Gastrocnemius medialis (tissue), 4 donors: Measurements from ENCODE around the gene USH1G. TPM values are rescaled to one million over a fixed set of nuclear protein-coding genes. Genes with fewer than 3 reads are reported as not detected.

Experiments used
- ATAC-seq, 2 donors: fragments of 150-250 bp; one replicate each; pipeline ENCODE4 v1.9.1; 2016
- DNase-seq, 2 donors: peaks; one replicate each; pipeline ENCODE4 v3.0.0-alpha.2; 2019
- H3K27ac ChIP-seq, 4 donors: fragments of 200-600 bp; sonication (generic); 1 replicate in 1 of 4; 2 replicates in 3 of 4; pipeline ENCODE4 v1.5.1; 2016 to 2018; ENCODE audit warnings: mild to moderate bottlenecking in 2 of 4, moderate library complexity in 1 of 4
- H3K27me3 ChIP-seq, 3 donors: fragments of 200-600 bp; sonication (generic) in 2 of 3; 1 replicate in 1 of 3; 2 replicates in 2 of 3; pipeline versions ENCODE4 v1.5.1 to v1.6.0; 2016 to 2019; ENCODE audit warnings: mild to moderate bottlenecking in 1 of 3, moderate library complexity in 1 of 3
- H3K36me3 ChIP-seq, 2 donors: fragments of 200-600 bp; sonication (generic) in 1 of 2; one replicate each; pipeline ENCODE4 v1.5.1; 2017 to 2018
- H3K4me1 ChIP-seq, 2 donors: fragments of 200-600 bp; sonication (generic) in 1 of 2; one replicate each; pipeline ENCODE4 v1.5.1; 2016 to 2017; ENCODE audit warnings: mild to moderate bottlenecking in 2 of 2
- H3K4me3 ChIP-seq, 4 donors: fragments of 200-600 bp; sonication (generic) in 3 of 4; 1 replicate in 1 of 4; 2 replicates in 3 of 4; pipeline ENCODE4 v1.5.1; 2016 to 2019; ENCODE audit warnings: mild to moderate bottlenecking in 2 of 4
- H3K9me3 ChIP-seq, 3 donors: fragments of 200-600 bp; sonication (generic) in 2 of 3; 1 replicate in 1 of 3; 2 replicates in 2 of 3; pipeline ENCODE4 v1.5.1; 2016 to 2019
- CTCF ChIP-seq, 5 experiments: fragments of 450-650 bp in 3 of 5; fragments of 200-600 bp in 2 of 5; sonication (generic) in 2 of 5; IDR thresholded peaks in 4 of 5; conservative IDR thresholded peaks in 1 of 5; 1 replicate in 4 of 5; 2 replicates in 1 of 5; pipeline ENCODE4 v1.5.1; 2016 to 2019; ENCODE audit warnings: antibody characterized with exemption in 5 of 5, mild to moderate bottlenecking in 3 of 5, moderate library complexity in 3 of 5
- POLR2A ChIP-seq, 2 donors: fragments of 450-650 bp; IDR thresholded peaks; one replicate each; pipeline ENCODE4 v1.6.1; 2017; ENCODE audit warnings: antibody characterized with exemption in 2 of 2, mild to moderate bottlenecking in 2 of 2, moderate library complexity in 2 of 2
- in situ Hi-C, 4 donors: fragments of 200-750 bp; cut with MboI; loops; one replicate each; pipeline versions ENCODE4 v1.15.0 to v1.8.0; 2017; ENCODE audit warnings: low sequenced_read_pairs in 4 of 4
- intact Hi-C: fragments of 100-400 bp; cut with DNase I; formaldehyde crosslinking; loops from one replicate; pipeline ENCODE4 v1.15.1; 2023; ENCODE audit warnings: low total_unique reads
- total RNA-seq, 4 donors: library from RNA; depleted of rRNA; stranded (reverse); fragments of >200 nt; gene quantifications; one replicate each; pipeline versions ENCODE4 v1.1.0 to v1.2.3, GENCODE V29; 2016

Gene USH1G
- total RNA-seq, 4 donors from 2014 or later, result not detected

- ATAC-seq, result no peak
- no peaks in the 10 kb centered on the region for H3K27me3 ChIP-seq
Observed at GRCh38 chr17:74960570-74961342, 37.7 kb upstream of the USH1G start.

DNA sequence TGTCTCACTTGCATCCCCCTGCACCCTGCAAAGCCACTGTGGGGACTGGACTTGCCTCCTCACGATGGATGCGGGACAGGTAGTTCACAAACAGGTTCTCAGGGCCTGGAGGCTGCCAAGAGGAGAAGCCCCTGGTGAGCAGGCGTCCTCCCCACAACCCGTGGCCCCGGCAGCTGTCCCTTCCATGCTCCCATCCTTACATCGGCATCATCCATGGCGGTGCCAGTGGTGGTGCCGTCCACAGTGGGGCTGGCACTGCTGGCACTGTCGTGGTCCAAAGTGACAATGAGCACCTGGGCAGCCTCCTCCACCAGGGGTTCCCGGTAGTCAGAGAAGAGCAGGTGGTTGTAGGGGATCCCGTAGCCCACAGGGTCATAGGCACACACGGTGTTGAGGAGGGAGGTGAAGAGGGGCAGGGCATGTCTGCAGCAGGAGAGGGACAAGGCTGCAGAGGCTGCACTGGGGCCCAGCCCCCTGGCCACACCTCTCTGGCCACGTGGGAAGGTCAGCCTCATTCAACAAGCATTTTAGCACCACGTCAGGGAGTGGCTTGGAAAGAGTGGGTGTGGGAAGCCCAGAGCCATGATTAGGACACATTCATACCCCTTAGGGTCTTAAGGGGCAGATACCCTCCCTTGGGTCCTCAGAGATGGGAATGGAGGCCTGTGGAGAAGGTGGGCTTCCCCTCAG lies 36.9 kb upstream of the USH1G start:
- TF ChIP-seq CTCF (IDR thresholded peaks at IDR 0.05 in 4 of 5, conservative IDR thresholded peaks at IDR 0.05 in 1 of 5), result no peak
- intact Hi-C loops, result loop anchor here (5.0 to 10.0 kb wide), 2 partner anchors 168 to 215 kb away; partner anchors contain the start of gene NHERF1
- Histone ChIP-seq H3K9me3 (no peaks in the 10 kb centered on the region), H3K27ac (no peak overlapping the region), H3K4me1 (no peaks in the 10 kb centered on the region), H3K27me3 (no peaks in the 10 kb centered on the region), H3K4me3 (no peak overlapping the region), H3K36me3 (no peaks in the 10 kb centered on the region)
- in situ Hi-C loops, result loop anchor here in 1 of 4 donors (25.0 kb wide), 1 partner anchor 227 kb away; the partner anchor contains the start of gene SUMO2
- no peak for ATAC-seq
- no peak for DNase-seq

More at GRCh38 chr17:74960570-74961342, 37.7 kb upstream of the USH1G start:
- no peak for DNase-seq
- intact Hi-C loops, result loop anchor here (1.0 kb wide), 3 partner anchors 27 to 241 kb away; partner anchors contain the start of gene CDR2L
- Histone ChIP-seq H3K4me1 (no peaks in the 10 kb centered on the region), H3K9me3 (no peaks in the 10 kb centered on the region), H3K27ac (no peak overlapping the region), H3K4me3 (no peak overlapping the region), H3K36me3 (no peaks in the 10 kb centered on the region)
- in situ Hi-C loops, result loop anchor here in 1 of 4 donors (25.0 kb wide), 1 partner anchor 227 kb away; the partner anchor contains the start of gene SUMO2
- TF ChIP-seq POLR2A (IDR thresholded peaks at IDR 0.05), result no peak
- TF ChIP-seq CTCF (IDR thresholded peaks at IDR 0.05 in 4 of 5, conservative IDR thresholded peaks at IDR 0.05 in 1 of 5), result no peak

DNA sequence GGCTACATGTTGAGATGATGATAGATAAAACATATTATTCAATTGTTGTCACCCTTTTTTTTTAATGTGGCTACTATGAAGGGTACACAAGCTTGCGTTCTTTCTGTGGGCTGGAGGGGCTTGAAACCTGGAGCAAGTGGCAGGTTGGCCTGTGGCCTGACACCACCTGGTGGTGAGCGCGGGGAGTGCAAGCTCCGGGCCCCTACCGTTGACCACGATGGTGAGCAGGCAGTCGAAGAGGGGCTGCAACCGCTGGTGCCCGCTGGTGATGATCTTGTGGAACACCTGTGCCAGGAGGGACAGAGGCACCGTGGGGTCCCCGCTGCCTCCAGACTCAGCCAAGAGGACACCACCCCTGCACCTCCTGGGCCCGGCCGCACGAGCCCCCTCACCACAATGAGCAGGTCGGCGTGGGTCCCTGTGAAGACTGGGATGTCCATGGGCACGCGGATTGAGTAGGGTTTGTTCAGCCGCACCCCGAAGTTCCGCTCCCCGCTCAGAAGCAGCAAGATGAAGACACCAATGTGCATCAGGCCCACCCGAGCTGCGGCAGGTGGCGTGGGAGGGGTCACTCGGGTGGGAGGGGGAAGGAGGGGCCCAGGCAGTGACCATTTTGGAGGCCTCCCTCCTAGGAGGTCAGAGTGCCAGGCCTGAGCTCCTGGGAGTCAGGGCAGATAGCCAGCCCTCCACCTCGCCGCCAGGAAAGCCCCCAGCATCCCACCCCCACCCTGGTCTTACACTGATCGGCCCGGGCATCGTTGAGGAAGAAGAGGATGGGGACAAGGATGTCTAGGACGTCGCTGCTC lies 35.1 kb upstream of the USH1G start:
- Histone ChIP-seq H3K9me3 (no peaks in the 10 kb centered on the region), H3K27ac (no peak overlapping the region), H3K36me3 (no peaks in the 10 kb centered on the region), H3K27me3 (no peaks in the 10 kb centered on the region), H3K4me3 (no peak overlapping the region), H3K4me1 (no peaks in the 10 kb centered on the region)
- DNase-seq (peak; percentile 39 to 45), ATAC-seq (peak in 1 of 2 donors; percentile 44)
- TF ChIP-seq POLR2A (IDR thresholded peaks at IDR 0.05) (no peak), CTCF (IDR thresholded peaks at IDR 0.05 in 4 of 5, conservative IDR thresholded peaks at IDR 0.05 in 1 of 5) (peak; percentile 67 to 93 (median 88))
- in situ Hi-C loops, result loop anchor here in 1 of 4 donors (25.0 kb wide), 1 partner anchor 229 kb away; the partner anchor contains the start of gene SUMO2
- intact Hi-C loops, result loop anchor here (1.0 to 10.0 kb wide), 3 partner anchors 35 to 213 kb away; partner anchors contain the start of genes NHERF1 and USH1G

DNA sequence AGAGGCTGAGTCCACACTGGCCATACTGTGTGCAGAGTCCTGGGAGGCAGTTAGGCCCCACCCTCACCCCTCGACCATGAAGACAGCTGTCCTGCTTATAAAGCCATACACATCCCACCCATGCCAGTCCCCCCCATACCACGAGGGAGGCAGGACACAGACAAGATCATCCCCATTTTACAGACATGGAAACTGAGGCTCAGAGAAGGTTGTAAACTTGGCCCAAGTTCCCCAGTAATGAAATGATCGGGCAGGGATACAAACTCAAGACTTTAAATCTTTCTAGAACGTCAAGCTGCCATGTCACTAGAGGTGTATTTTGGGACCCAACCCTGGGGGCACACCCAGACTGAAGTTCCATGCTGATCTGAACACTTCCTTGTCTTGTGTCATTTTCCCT lies 33.0 kb upstream of the USH1G start:
- TF ChIP-seq CTCF (IDR thresholded peaks at IDR 0.05 in 4 of 5, conservative IDR thresholded peaks at IDR 0.05 in 1 of 5) (no peak), POLR2A (IDR thresholded peaks at IDR 0.05) (no peak)
- in situ Hi-C loops, result loop anchor here in 1 of 4 donors (25.0 kb wide), 1 partner anchor 231 kb away; the partner anchor contains the start of gene SUMO2
- no peak overlapping the region for H3K27ac ChIP-seq

More for the DNA sequence above, 33.0 kb upstream of the USH1G start:
- no peaks in the 10 kb centered on the region for H3K4me1 ChIP-seq
- DNase-seq (no peak), ATAC-seq (no peak)
- H3K9me3 ChIP-seq, result no peaks in the 10 kb centered on the region
- intact Hi-C loops, result loop anchor here (5.0 to 10.0 kb wide), 2 partner anchors 164 to 211 kb away; partner anchors contain the start of gene NHERF1
- H3K36me3 ChIP-seq, result no peaks in the 10 kb centered on the region
- H3K4me3 ChIP-seq, result no peak overlapping the region
- H3K27me3 ChIP-seq, result peaks cover 0 to 6% (median 0%) of the 10 kb centered on the region in 3 donors
